Ureter (tissue), 1 donor: ENCODE data around the gene ATM. TPM values are rescaled to one million over a fixed set of nuclear protein-coding genes. Genes with fewer than 3 reads are reported as not detected.

Source experiments
- DNase-seq: peaks from one replicate; pipeline ENCODE4 v3.0.0-alpha.2; 2020; ENCODE audit warnings: low spot score
- total RNA-seq: library from RNA; stranded (reverse); gene quantifications from one replicate; pipeline ENCODE4 v1.2.4, GENCODE V29; 2023
- donor health status: DM: yes; HTN: yes; CAD: no.

The ATM gene
- total RNA-seq: 92.6 TPM

GRCh38 chr11:108222574-108223347 is at the start of gene ATM, which contains the start of gene NPAT:
ATM (plus strand) TSS chr11:108223067; CDS start chr11:108227625, 4,558 bp downstream.
NPAT (minus strand) TSS chr11:108222638; CDS start chr11:108222536, 102 bp downstream.
- DNase-seq: peak; percentile 99

- DNase-seq: no peak
These were observed 45.3 kb upstream of the ATM start for GRCh38 chr11:108177570-108177969.

DNA sequence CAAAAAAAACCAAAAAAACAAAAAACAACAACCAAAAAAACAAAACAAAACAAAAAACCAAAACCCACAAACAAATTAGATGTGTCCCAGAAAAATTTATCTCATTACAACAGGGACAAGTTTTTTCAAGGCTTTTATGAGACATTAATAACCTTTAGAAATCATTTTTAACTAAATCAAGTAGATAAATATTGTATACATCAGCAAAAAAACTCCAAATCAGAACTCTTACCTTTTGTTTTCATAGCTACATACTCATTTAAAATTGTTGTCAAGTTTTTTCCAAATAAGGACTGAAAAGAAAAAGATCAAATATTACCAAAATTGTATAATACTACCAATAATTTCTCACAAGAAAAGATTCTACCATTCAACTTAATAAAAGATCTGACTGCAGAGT is 29.1 kb upstream of the ATM start:
- DNase-seq: no peak

DNA sequence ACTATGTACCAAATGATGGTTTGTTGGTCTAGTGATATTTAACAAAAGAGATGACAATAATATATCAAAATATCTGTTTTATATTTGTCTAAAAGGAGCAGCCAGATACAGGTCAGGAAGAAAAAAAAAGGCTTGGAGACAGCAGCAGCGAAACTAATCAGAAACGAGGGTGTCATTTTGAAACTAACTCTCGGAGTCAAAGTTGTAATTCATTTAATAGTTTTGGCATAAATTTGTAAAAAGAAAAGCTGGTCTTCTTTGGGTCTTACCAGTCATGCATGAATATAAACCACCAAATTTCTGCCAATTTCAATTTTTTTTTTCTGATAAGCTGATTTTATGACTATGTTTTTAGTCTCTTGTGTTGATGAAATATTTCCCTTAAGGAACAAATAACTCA is 26.0 kb upstream of the ATM start:
- no peak for DNase-seq

DNA sequence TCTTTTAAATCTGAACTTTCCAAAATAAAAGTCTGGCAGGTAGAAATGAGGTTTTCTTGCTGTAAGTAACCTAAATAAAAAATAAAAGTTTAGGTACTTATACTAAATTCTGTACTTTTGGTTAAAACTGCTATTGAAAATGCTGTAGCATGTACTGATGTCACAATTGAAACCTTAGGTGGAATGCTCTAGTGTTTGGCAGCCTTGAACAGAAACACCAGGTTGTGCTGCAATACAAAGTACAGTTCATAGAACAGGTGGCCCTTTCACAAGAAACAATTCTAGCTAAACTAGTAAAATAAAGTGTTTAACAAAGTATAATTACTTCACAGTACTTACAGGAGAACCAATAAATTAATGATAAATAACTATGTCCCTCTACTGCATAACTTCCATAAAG is 25.5 kb upstream of the ATM start:
- DNase-seq: no peak

DNA sequence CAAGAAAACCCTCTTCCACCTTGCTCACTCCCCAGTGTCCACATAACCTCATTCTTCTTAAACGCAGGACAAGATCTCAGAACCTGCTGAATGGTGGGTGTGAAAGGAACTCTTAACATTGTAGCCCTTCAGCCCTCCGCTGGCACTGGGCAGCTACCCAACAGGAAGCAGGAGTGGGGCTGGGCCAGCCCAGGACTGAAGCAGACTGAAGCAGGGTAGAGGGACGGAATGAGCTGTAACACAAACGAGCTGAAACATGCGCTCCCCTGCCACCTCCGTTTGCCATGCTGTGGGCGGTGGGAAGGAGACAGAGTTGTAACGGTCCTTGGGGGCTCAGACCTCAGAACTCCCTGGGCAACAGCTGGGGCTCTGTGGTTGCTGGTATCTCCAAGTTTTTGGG is 24.0 kb upstream of the ATM start:
- peak; percentile 70 for DNase-seq

GRCh38 chr11:108199446-108200321 is 23.2 kb upstream of the ATM start:
- no peak for DNase-seq

DNA sequence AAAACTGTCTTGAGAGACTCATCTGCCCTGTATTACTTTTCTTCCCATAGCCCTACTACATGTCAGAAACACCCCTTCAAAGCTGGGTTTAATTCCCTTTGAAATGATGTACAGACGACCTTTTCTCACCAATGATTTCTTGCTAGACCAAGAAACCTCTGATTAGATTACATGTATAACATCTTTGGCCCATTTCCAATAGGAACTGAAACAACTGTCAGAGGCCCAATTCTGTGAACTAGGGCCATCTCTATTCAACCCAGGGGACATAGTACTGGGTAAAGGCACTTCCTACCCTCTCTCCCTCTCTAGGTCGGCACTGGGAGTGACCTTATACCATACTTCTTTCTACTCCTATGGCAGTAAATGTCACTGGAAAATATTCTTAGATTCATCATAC is 19.8 kb upstream of the ATM start:
- no peak for DNase-seq

GRCh38 chr11:108204376-108204775 is 18.5 kb upstream of the ATM start:
- DNase-seq: no peak

GRCh38 chr11:108204929-108205499 is 17.9 kb upstream of the ATM start:
- DNase-seq: no peak

DNA sequence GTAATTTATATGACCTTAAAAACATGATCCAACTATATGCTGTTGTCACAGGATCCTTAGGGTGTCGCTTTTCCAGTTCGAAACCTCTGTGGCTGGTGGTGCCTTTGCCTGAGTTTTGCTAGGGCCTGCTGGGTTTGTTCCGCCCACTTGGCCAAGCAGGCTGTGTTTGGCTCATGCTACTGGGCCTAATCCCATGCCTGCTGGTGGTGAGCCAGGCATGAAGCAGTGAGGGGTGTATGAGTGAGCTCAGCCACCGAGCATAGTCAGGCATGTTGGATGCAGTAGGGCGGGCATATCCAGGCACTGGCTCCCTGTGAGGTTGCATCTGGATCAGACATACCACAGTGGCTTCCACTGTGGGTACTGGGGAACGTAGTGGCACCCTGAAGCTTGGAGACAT is 16.7 kb upstream of the ATM start:
- DNase-seq: no peak

DNA sequence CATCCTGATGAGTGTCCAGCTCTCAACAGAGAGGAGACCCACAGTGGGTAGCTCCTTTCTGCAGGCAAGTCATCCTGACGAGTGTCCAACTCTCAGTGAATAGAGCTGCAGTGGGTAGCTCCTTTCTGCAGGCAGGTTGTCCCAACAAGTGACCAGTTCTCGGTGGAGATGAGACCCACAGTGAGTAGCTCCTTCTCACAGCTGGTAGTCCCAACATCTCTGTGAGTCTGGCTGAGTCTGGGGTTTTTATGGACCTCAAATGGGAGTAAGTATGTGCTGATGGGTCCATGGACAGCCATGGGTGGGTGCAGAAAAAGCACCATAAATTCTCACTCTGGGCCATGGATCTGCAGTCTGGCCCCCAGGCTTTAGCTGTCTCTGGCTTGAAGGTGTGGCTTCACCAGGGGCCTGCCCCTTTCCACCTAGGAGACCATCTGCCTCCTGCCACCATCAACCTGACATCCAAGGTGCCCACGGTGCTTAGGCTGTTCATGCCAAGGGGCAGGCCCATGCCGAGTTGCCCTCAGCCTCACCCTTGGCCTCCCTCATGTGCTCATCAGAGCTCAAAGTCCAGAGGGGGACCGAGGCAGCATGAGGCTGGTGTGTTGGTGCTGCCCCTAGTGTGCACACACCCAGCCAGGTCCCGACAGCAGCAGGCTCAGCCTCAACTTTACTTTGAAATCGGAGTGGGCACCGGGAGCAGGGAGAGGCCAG is 15.7 kb upstream of the ATM start:
- DNase-seq: no peak

DNA sequence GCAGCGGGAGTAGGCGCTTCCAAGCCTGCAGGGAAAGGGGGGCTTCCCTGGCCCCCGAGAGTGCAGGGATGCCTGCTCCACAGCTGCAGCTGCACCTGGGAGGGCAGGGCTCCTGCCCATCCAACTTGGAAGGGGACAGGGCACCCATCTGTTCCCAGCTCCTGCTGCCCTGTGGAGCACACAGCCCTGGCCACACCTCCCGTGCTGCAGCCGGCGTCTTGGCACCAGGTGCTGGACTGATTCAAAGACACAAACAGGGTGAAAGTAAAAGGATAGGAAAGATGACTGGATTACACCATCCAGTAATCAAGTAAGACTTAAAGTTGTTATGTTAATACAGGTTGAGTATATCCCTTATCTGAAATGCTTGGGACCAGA is 15.2 kb upstream of the ATM start:
- DNase-seq: no peak

GRCh38 chr11:108210441-108210840 is 12.4 kb upstream of the ATM start:
- no peak for DNase-seq

DNA sequence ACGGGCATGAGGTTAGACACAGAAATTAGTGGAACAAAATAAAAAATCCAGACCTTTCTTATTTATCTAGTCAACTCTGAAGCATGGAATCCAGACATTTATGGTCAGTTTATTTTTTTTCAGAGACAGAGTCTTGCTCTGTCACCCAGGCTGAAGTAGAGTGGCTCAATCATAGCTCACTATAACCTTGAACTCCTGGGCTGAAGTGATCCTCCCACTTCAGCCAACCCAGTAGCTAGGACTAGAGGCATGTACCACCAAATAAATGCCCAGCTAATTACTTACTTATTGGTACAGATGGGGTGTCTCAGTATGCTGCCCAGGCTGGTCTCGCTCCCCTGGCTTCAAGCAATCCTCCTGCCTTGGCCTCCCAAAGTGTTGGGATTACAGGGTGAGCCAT is 9.1 kb upstream of the ATM start:
- no peak for DNase-seq

- DNase-seq: no peak
These were observed 5.9 kb upstream of the ATM start for GRCh38 chr11:108216988-108217387.

DNA sequence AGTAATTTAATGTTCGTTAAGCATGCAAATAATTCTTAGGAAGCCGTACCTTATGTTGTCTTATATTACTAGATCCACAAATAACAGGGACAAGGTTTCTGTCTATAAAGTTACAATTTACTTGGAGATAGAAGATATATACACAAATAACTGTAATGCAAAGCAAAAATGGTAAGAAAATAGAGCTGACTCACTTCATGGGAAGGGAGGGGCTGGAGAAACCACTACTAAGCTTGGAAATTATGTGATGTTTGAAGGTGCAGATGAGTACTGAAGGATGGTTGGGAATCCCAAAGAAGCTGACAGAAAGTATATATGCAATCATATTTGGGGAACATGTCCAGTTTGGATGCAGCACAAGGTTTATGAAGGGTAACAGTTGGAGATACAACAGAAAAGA is 4.4 kb upstream of the ATM start:
- no peak for DNase-seq

- DNase-seq: no peak
These were observed 3.7 kb upstream of the ATM start for GRCh38 chr11:108218912-108219783.

- no peak for DNase-seq
These were observed 2.0 kb upstream of the ATM start for GRCh38 chr11:108220721-108221336.

DNA sequence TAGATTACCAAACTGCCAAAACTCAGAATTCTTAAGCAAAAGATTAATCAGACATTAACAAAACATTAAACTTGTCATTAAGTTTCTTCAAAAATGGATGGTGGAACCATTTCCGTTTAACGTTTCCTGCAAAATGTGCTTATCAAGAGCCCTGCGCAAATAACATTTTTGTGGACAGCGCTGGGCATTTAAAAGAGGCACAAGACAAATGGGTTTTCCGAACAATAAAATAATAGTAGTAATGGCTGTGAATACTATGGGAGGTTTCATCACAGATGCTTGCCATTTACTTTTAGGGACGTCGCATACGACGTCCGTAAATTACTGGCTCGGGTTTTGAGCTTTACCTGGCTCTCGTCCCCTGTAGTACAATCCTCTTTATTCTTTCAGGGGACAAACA is 1.5 kb upstream of the ATM start:
- no peak for DNase-seq
